Hepatocyte (in vitro differentiated cells): Measurements from ENCODE around the gene MAN1B1.

Source experiments
- CTCF ChIP-seq: fragments of 200-600 bp; sonication (generic); IDR thresholded peaks from 2 replicates; pipeline ENCODE4 v1.5.1; 2016; ENCODE audit warnings: antibody characterized with exemption, mild to moderate bottlenecking; ENCODE audit not compliant: poor library complexity
- EZH2 ChIP-seq: fragments of 200-600 bp; sonication (generic); IDR thresholded peaks from 2 replicates; pipeline ENCODE4 v1.6.1; 2016; ENCODE audit warnings: antibody characterized with exemption, mild to moderate bottlenecking, borderline replicate concordance

- TF ChIP-seq CTCF (no peak), EZH2 (no peak)
Measured at GRCh38 chr9:137077010-137077747, 9.6 kb upstream of the MAN1B1 start, which contains the start of gene UAP1L1.
